Panc1 (cell line): ENCODE measurements around the gene MED14. TPM values are rescaled to one million over a fixed set of nuclear protein-coding genes. Genes with fewer than 3 reads are reported as not detected.
"Not testable (repeated sequence)": the region's sequence is repeated elsewhere in the genome, so short reads cannot be mapped to it uniquely, and the experiment has no call there.

Source experiments
- ATAC-seq: fragments of 200-7000 bp; cut with Tn5 transposase; 2 replicates; pipeline ENCODE4 v1.9.1; 2020; ENCODE audit warnings: mild to moderate bottlenecking, moderate library complexity
- BruUV-seq: library from RNA; stranded (reverse); fragments of 400-500 nt; replicated peaks from 2 replicates; lab custom pipeline; 2021; lab: Mats Ljungman, UMichigan
- CTCF ChIA-PET: fragments of 300-600 bp; sonication (Branson Sonifier 250); formaldehyde crosslinking; loops from one replicate; lab custom pipeline; 2022; ENCODE audit warnings: antibody characterized with exemption; lab: Charles Lee
- POLR2A ChIA-PET: fragments of 300-600 bp; sonication (Branson Sonifier 250); formaldehyde crosslinking; loops from one replicate; lab custom pipeline; 2022; ENCODE audit warnings: antibody characterized with exemption; lab: Charles Lee
- DNase-seq: peaks from one replicate; pipeline ENCODE4 v3.0.0-alpha.2; 2010; ENCODE audit warnings: low read depth, low spot score
- H3K27ac ChIP-seq: 2 replicates; pipeline ENCODE4 v1.5.1; 2011; ENCODE audit warnings: mild to moderate bottlenecking, low read length, inconsistent platforms
- H3K27me3 ChIP-seq: fragments of 200-500 bp; sonication (Bioruptor generic); 2 replicates; pipeline ENCODE4 v1.6.0; 2014; ENCODE audit warnings: low read length, inconsistent platforms; ENCODE audit not compliant: control insufficient read depth, insufficient read depth
- H3K36me3 ChIP-seq: fragments of 200-500 bp; sonication (Bioruptor generic); 2 replicates; pipeline ENCODE4 v1.5.1; 2014; ENCODE audit warnings: inconsistent platforms, mild to moderate bottlenecking, low read length, moderate library complexity; ENCODE audit not compliant: control insufficient read depth, insufficient read depth
- H3K4me1 ChIP-seq: 2 replicates; pipeline ENCODE4 v1.5.1; 2011; ENCODE audit warnings: inconsistent platforms, mild to moderate bottlenecking, low read length, moderate library complexity; ENCODE audit not compliant: control insufficient read depth, insufficient read depth
- H3K4me3 ChIP-seq, 2 experiments: 2 replicates each; pipeline ENCODE4 v1.5.1; 2011 to 2012; ENCODE audit warnings: low read depth in 2 of 2, low read length in 2 of 2, mild to moderate bottlenecking in 2 of 2, inconsistent platforms in 1 of 2, moderate library complexity in 1 of 2
- H3K9me3 ChIP-seq: fragments of 200-500 bp; sonication (Bioruptor generic); 2 replicates; pipeline ENCODE4 v1.5.1; 2014; ENCODE audit warnings: low read depth, mild to moderate bottlenecking, inconsistent platforms, low read length, moderate library complexity; ENCODE audit not compliant: control insufficient read depth, insufficient read depth
- CTCF ChIP-seq: fragments of 450-650 bp; IDR thresholded peaks from 2 replicates; pipeline ENCODE4 v1.5.1; 2017; ENCODE audit warnings: mild to moderate bottlenecking
- POLR2AphosphoS5 ChIP-seq: IDR thresholded peaks from 2 replicates; pipeline ENCODE4 v1.6.1; 2012; ENCODE audit warnings: mild to moderate bottlenecking, low read depth, low read length, moderate library complexity
- REST ChIP-seq, 2 experiments: IDR thresholded peaks; 2 replicates each; pipeline ENCODE4 v1.6.1; 2011 to 2012; ENCODE audit warnings: low read depth in 2 of 2, control low read depth in 1 of 2, low read length in 1 of 2, mild to moderate bottlenecking in 1 of 2, moderate library complexity in 1 of 2; ENCODE audit not compliant: insufficient read depth in 1 of 2
- SIN3A ChIP-seq: IDR thresholded peaks from 2 replicates; pipeline ENCODE4 v1.6.1; 2012; ENCODE audit warnings: low read depth, mild to moderate bottlenecking, low read length, moderate library complexity, borderline replicate concordance; ENCODE audit not compliant: insufficient read depth
- TCF7L2 ChIP-seq: IDR thresholded peaks from 2 replicates; pipeline ENCODE4 v1.6.1; 2011; ENCODE audit warnings: mild to moderate bottlenecking, low read depth, low read length, inconsistent platforms
- in situ Hi-C: cut with HindIII; loops from 2 replicates; pipeline ENCODE4 v1.10.0; 2016; ENCODE audit warnings: low sequenced_read_pairs, low pct_unique_long_range_greater_than_20kb
- intact Hi-C: fragments of 100-400 bp; cut with micrococcal nuclease; formaldehyde crosslinking; loops from one replicate; pipeline ENCODE4 v1.10.0; 2022; ENCODE audit not compliant: unreplicated experiment
- total RNA-seq: library from RNA; stranded (reverse); gene quantifications from one replicate; pipeline ENCODE4 v1.2.1, GENCODE V29; 2021; ENCODE audit not compliant: unreplicated experiment

MED14 gene
- total RNA-seq, 1 experiment from 2014 or later: 45.4 TPM

- POLR2A ChIA-PET, H3K27ac ChIP-seq, in situ Hi-C loops, DNase-seq, H3K4me1 ChIP-seq, H3K4me3 ChIP-seq, ATAC-seq, H3K9me3 ChIP-seq, CTCF ChIA-PET, BruUV-seq, H3K36me3 ChIP-seq, intact Hi-C loops, H3K27me3 ChIP-seq: not testable (repeated sequence)
Measured at GRCh38 chrX:40782644-40783259, 47.4 kb upstream of the MED14 start.

GRCh38 chrX:40780951-40781350 is 45.6 kb upstream of the MED14 start:
- intact Hi-C loops (no loop called here), in situ Hi-C loops (no loop called here)
- no peaks in the 10 kb centered on the region for H3K36me3 ChIP-seq
- H3K9me3 ChIP-seq: no peaks in the 10 kb centered on the region
- POLR2A ChIA-PET: no interaction called here
- no peaks in the 10 kb centered on the region for H3K4me1 ChIP-seq
- CTCF ChIA-PET: no interaction called here
- H3K27ac ChIP-seq: no peak overlapping the region
- BruUV-seq: no TSS peak
- DNase-seq (no peak), ATAC-seq (no peak)
- no peak overlapping the region for H3K4me3 ChIP-seq
- TF ChIP-seq TCF7L2 (no peak), CTCF (no peak), SIN3A (no peak), POLR2AphosphoS5 (no peak), REST (IDR thresholded peaks at IDR 0.05; ENCODE audit: insufficient read depth in 1 of 2, low read depth in 2 of 2, low read length in 1 of 2) (no peak)
- no peaks in the 10 kb centered on the region for H3K27me3 ChIP-seq

GRCh38 chrX:40780082-40780481 is 44.7 kb upstream of the MED14 start:
- Histone ChIP-seq H3K36me3 (no peaks in the 10 kb centered on the region), H3K27ac (no peak overlapping the region), H3K4me3 (no peak overlapping the region), H3K27me3 (no peaks in the 10 kb centered on the region), H3K9me3 (no peaks in the 10 kb centered on the region), H3K4me1 (no peaks in the 10 kb centered on the region)
- BruUV-seq: no TSS peak
- DNase-seq (no peak), ATAC-seq (no peak)
- ChIA-PET POLR2A (no interaction called here), CTCF (no interaction called here)
- intact Hi-C loops: no loop called here
- in situ Hi-C loops: no loop called here
- TF ChIP-seq SIN3A (no peak), CTCF (no peak), POLR2AphosphoS5 (no peak), TCF7L2 (no peak), REST (IDR thresholded peaks at IDR 0.05; ENCODE audit: insufficient read depth in 1 of 2, low read depth in 2 of 2, low read length in 1 of 2) (no peak)
